Adrenal gland (tissue), 12 donors: Measurements from ENCODE around the gene UNC5C. TPM values are rescaled to one million over a fixed set of nuclear protein-coding genes. Genes with fewer than 3 reads are reported as not detected.

ENCODE experiments used
- DNase-seq, 7 donors: peaks; one replicate each; pipeline ENCODE4 v3.0.0-alpha.2; 2019 to 2020
- H3K27ac ChIP-seq, 5 donors: fragments of 200-600 bp; sonication (generic) in 4 of 5; 1 replicate in 3 of 5; 2 replicates in 2 of 5; pipeline versions ENCODE4 v1.5.1 to v1.8.0; 2016 to 2020; ENCODE audit warnings: mild to moderate bottlenecking in 1 of 5
- H3K27me3 ChIP-seq: fragments of 200-600 bp; 2 replicates; pipeline ENCODE4 v1.8.0; 2021
- H3K36me3 ChIP-seq, 2 donors: fragments of 200-600 bp; replicated peaks in 1 of 2; 1 replicate in 1 of 2; 2 replicates in 1 of 2; pipeline versions ENCODE4 v1.5.1 to v1.8.0; 2018 to 2022
- H3K4me1 ChIP-seq, 2 donors: fragments of 200-600 bp; replicated peaks in 1 of 2; 1 replicate in 1 of 2; 2 replicates in 1 of 2; pipeline versions ENCODE4 v1.5.1 to v1.8.0; 2018 to 2021
- H3K4me3 ChIP-seq, 4 donors: fragments of 200-600 bp; sonication (generic) in 3 of 4; one replicate each; pipeline ENCODE4 v1.5.1; 2016 to 2018
- H3K9me3 ChIP-seq, 3 donors: fragments of 200-600 bp; sonication (generic) in 1 of 3; replicated peaks in 1 of 3; 1 replicate in 2 of 3; 2 replicates in 1 of 3; pipeline versions ENCODE4 v1.5.1 to v1.8.0; 2016 to 2021
- CTCF ChIP-seq, 6 experiments: fragments of 450-650 bp in 4 of 6; fragments of 200-600 bp in 2 of 6; sonication (generic) in 1 of 6; IDR thresholded peaks; 1 replicate in 5 of 6; 2 replicates in 1 of 6; pipeline versions ENCODE4 v1.5.1 to v1.8.0; 2016 to 2021; ENCODE audit warnings: antibody characterized with exemption in 6 of 6, mild to moderate bottlenecking in 2 of 6, moderate library complexity in 1 of 6
- POLR2A ChIP-seq, 2 donors: fragments of 450-650 bp; IDR thresholded peaks; one replicate each; pipeline ENCODE4 v1.6.1; 2017; ENCODE audit warnings: antibody characterized with exemption in 2 of 2, mild to moderate bottlenecking in 2 of 2, moderate library complexity in 1 of 2
- WGBS, 4 donors: extraction: QIAGEN DNeasy Blood & Tissue Kit in 2 of 4; methylation state at CpG; one replicate each; pipeline versions ENCODE4 v1.1.5 to v1.1.7; 2013 to 2017; 5-methylcytosine and 5-hydroxymethylcytosine counted together
- intact Hi-C, 2 donors: fragments of 100-400 bp; cut with DNase I; formaldehyde crosslinking; loops; one replicate each; pipeline versions ENCODE4 v1.14.1 to v1.15.0; 2022 to 2023
- polyA plus RNA-seq, 3 donors: library from polyadenylated mRNA; stranded (reverse); fragments of 200-250 nt in 2 of 3; fragments of 350-450 nt in 1 of 3; fragmentation: Illumina TruSeq in 1 of 3; extraction: RNeasy Lipid Tissue Mini Kit (QIAGEN cat#74804) in 1 of 3; gene quantifications; one replicate each; pipeline ENCODE4 v1.2.3, GENCODE V29; 2013 to 2014
- total RNA-seq, 9 donors: library from RNA; depleted of rRNA in 4 of 9; stranded (reverse); fragments of >200 nt in 4 of 9; fragments of 120-200 nt in 1 of 9; fragmentation: NEBNext Ultra II Directional in 1 of 9; extraction: Animal tissue kit (Norgen Biotek cat#: 25700) in 1 of 9; gene quantifications; one replicate each; pipeline versions ENCODE4 v1.1.0 to v1.2.4, GENCODE V29; 2013 to 2023
- donor health status: healthy with polysubstance abuse.
- donor health status: Bipolar disorder and iron deficiency.
- donor health status: DM: yes; HTN: yes; CAD: no.
- donor health status: DM: no; HTN: no; CAD: no.
- donor health status: DM: no; HTN: no; CAD: no.
- donor health status: DM: yes; HTN: yes; CAD: no.

The UNC5C gene
- total and polyA plus RNA-seq, 12 donors, result 4.7 to 33.5 (median 23.8) TPM

DNA sequence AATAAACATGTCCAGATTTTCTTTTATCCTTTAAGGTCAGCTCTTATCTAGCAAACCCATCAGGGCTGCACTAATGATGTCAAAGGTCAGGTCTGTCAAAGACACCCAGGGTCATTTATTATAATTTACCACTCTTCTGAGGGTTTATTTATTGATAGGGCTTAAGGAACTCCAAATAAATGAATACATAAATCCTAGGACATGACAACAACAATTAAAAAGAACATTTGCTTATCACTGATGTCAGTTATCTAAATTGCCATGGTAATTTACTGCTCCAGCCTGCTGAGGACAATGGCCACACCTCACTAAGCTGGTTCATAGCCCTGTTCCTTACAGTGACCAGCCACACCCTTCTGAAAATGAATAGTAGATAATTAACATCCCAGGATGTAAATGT, 317.1 kb downstream of the UNC5C start:
- intact Hi-C loops, result no loop called here
- Histone ChIP-seq H3K36me3 (no peaks in the 10 kb centered on the region), H3K4me3 (no peak overlapping the region), H3K9me3 (no peaks in the 10 kb centered on the region), H3K27me3 (no peaks in the 10 kb centered on the region), H3K4me1 (no peaks in the 10 kb centered on the region), H3K27ac (no peak overlapping the region)
- no peak for DNase-seq
- TF ChIP-seq POLR2A (IDR thresholded peaks at IDR 0.05) (no peak), CTCF (IDR thresholded peaks at IDR 0.05) (no peak)

DNA sequence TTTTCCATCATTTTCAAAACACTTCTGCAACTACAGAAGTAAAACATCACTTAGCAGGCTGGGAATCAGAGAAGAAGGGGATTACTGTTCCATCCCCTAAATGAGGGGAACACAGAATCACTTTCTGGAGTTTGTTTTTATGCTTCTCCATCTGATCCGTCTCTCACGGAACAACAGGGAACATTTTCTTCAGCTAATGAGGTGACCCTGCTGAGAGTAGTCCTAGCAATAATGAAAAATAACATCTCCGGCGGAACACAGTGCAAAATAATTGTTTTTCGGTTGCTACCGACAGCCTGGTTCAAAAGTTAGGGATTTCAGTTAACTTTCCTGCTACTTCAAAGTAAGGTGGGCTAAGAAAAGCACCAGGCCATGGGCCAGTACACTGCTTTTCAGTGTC, 322.9 kb downstream of the UNC5C start:
- TF ChIP-seq POLR2A (IDR thresholded peaks at IDR 0.05) (no peak), CTCF (IDR thresholded peaks at IDR 0.05) (no peak)
- H3K4me3 ChIP-seq, result no peak overlapping the region
- peaks cover 0 to 5% of the 10 kb centered on the region in 2 donors for H3K4me1 ChIP-seq
- intact Hi-C loops, result no loop called here
- H3K9me3 ChIP-seq, result no peaks in the 10 kb centered on the region
- DNase-seq, result no peak
- 87 to 95% (median 91%) methylated on average over 6 of the region's 6 CpGs for WGBS, 4 donors
- H3K36me3 ChIP-seq, result no peaks in the 10 kb centered on the region
- no peak overlapping the region for H3K27ac ChIP-seq
- H3K27me3 ChIP-seq, result no peaks in the 10 kb centered on the region

- Histone ChIP-seq H3K27me3 (no peaks in the 10 kb centered on the region), H3K4me1 (peaks cover 0 to 5% of the 10 kb centered on the region in 2 donors), H3K36me3 (no peaks in the 10 kb centered on the region), H3K9me3 (no peaks in the 10 kb centered on the region), H3K4me3 (no peak overlapping the region), H3K27ac (no peak overlapping the region)
- intact Hi-C loops, result no loop called here
- TF ChIP-seq CTCF (IDR thresholded peaks at IDR 0.05), result no peak
- no peak for TF ChIP-seq POLR2A (IDR thresholded peaks at IDR 0.05)
- WGBS, 4 donors, result 89 to 96% (median 95%) methylated on average over 3 of the region's 3 CpGs
- DNase-seq, result no peak
Observed at GRCh38 chr4:95224402-95224801, 324.4 kb downstream of the UNC5C start.

GRCh38 chr4:95220205-95221175, 328.3 kb downstream of the UNC5C start:
- Histone ChIP-seq H3K4me1 (peaks cover 0 to 5% of the 10 kb centered on the region in 2 donors), H3K4me3 (no peak overlapping the region), H3K9me3 (no peaks in the 10 kb centered on the region), H3K27ac (no peak overlapping the region), H3K36me3 (no peaks in the 10 kb centered on the region), H3K27me3 (no peaks in the 10 kb centered on the region)
- intact Hi-C loops, result no loop called here
- TF ChIP-seq CTCF (IDR thresholded peaks at IDR 0.05), result no peak
- TF ChIP-seq POLR2A (IDR thresholded peaks at IDR 0.05), result no peak
- 79 to 100% (median 92%) methylated on average over 1 of the region's 1 CpG for WGBS, 4 donors
- DNase-seq, result no peak
